DMS79 (cell line): ENCODE measurements around the gene TFAP2A.

ENCODE experiments used
- DNase-seq: peaks from one replicate; lab custom pipeline; 2025; lab: John Stamatoyannopoulos, UW

TFAP2A gene

DNA sequence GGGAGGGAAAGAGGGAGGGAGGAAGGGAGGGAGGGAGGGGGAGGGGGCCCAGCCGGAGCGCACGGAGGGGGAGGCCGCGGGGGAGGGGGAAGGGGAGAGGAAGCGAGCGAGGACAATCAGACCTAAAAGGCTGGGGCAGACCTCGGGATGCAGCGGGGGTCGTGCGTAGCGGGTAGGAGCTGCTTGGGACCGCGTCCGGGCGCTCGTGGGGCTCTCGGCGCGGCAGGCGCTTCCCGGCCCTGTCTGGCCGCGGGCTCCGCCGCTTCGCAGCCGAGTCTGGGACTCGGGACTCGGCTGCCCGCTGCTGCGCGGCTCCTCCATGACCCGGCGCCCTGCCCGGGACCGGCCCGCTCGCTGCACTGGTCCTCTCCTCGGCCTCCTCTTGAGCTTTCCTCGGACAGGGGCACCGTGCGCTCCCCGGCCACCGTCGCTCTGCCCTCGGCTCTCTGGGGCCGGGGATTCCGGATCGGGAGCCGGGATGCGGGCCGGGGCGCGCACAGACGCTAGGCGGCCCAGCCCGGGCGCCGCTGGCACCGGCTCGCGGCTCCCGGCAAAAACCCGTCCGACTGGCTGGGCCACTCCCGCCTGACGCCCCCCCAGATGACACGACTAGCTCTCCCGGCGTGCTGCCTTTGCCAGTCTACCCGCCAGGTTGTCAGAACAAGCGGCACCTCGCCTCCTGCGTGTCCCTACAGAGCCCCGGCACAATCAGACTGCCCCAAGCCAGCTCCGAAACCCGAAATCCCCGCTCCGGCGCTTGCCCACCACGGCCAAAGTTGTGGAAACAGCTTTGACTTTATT lies 2.2 kb downstream of the TFAP2A start:
- DNase-seq, result peak; percentile 8

- DNase-seq, result peak; percentile 70
These were observed 2.9 kb downstream of the TFAP2A start for GRCh38 chr6:10411971-10412460.

DNA sequence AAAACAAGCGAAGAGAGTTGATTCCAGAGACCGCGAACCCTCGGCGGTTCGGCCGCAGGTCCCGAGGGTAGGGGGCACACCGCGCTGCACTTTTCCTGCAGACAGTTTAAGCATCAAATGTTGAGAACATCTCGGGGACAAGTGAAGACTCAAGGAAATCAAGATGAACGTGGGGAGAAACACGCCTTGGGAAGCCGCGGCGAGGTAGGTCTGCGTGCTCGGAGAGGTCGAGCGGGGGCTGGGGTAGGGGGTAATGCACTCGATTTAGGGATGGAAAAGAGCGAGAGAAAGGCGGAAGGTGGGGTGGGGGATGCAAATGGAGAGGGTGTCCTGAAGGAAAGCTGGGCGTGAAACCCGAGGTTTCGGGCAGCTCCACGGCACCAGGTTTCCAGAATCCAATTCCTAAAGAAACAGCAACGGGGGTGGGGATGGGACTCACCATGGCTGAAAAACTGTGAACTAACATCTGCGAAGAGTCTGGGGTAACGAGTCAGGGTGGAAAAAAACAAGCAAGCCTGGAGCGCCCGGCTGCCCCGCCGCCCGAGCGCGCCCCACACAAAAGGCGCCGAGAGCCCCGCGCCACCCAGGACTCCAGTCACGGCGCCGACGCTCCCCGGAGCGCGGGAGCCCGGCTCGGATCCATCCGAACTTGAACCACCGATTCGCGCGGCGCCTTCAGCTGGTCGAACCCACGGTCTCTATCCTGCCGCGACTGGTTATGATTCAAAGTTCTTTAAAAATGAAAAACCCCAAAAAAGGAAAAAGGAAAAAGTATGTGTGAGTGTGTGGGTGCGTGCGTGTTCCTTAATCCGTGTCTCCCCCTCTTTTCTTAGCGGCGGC lies 3.5 kb downstream of the TFAP2A start:
- no peak for DNase-seq

- no peak for DNase-seq
These were observed 4.4 kb downstream of the TFAP2A start for GRCh38 chr6:10410207-10411050.

- no peak for DNase-seq
These were observed 5.1 kb downstream of the TFAP2A start for GRCh38 chr6:10409731-10410206.

DNA sequence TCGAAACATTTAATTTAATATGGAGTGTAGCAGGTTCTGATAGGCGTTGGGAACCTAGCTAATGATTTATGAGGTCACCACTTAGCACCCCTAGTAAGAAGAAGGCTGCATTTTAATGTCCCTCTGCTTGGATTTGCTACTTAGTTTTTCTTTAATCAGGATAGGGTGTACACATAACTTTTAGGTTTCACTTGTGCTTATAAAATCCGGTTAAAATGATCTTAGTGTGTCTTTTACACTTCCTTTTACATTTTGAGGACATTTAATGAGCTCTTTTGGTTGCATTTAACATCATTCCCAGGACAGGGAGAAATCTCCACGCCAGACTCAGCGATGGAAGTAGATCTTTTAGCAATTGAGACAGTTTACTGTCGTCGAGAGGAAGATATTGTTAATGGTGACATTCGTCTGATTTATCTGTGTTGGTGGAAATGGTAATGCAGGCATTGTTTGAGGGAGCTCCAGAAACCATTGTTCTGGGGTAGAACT lies 5.6 kb downstream of the TFAP2A start:
- no peak for DNase-seq

DNA sequence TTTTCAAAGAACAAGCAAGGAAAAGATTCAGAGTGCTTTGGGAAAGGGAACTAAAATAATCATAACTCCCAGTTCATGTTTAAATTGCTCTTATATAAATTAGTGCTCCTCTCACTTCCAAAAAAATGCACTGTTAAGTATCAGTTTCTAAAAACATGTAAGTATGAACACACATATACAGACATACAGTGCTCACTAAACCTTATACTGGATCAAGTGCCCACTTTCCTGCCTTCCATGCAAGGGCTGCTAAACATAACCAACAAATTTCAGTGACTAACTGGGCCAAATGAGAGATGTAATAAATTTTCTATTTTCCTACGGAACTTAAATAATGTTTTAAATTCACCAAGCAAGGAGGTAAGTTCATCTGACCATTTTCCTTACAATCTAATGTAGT lies 6.4 kb downstream of the TFAP2A start:
- no peak for DNase-seq

- no peak for DNase-seq
These were observed 7.2 kb downstream of the TFAP2A start for GRCh38 chr6:10407674-10408054.

GRCh38 chr6:10407018-10407673 lies 7.7 kb downstream of the TFAP2A start:
- no peak for DNase-seq

- no peak for DNase-seq
These were observed 8.3 kb downstream of the TFAP2A start for GRCh38 chr6:10406556-10406955.

- no peak for DNase-seq
These were observed 9.4 kb downstream of the TFAP2A start for GRCh38 chr6:10405513-10405900.

DNA sequence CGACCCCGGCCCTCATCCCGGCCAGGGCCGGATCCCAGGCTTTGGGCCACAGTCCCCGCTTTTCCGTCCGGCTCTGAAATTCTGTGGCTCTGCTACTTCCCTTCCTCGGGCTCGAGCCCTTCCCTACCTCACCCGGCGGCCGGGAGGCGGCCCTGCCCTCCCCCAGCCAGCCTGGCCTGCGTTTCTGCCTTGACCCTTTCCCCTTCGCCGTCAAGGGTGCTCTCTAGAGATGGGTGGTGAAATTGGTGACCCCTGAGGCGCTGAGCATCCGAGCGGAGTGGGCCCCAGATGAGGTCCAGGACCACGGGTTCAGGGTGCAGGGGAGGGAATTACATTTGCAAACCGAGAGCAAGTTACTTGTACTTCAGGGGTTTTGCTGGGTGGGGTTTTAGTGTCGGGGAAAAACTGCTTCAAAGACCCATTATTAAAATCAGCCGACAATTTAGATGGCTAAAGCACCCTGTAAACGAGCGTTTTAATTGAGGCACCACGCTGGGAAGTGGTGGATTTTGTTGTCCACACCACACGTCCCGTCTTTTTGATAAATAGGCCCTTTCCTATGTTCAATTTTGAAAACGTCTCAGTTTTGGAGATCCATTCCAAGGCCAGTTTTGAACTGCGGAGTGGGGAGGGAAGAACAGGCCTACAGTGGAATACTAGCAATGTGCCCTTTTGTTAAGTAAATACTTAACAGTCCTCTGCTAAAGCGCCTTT lies 9.9 kb downstream of the TFAP2A start:
- DNase-seq, result no peak

DNA sequence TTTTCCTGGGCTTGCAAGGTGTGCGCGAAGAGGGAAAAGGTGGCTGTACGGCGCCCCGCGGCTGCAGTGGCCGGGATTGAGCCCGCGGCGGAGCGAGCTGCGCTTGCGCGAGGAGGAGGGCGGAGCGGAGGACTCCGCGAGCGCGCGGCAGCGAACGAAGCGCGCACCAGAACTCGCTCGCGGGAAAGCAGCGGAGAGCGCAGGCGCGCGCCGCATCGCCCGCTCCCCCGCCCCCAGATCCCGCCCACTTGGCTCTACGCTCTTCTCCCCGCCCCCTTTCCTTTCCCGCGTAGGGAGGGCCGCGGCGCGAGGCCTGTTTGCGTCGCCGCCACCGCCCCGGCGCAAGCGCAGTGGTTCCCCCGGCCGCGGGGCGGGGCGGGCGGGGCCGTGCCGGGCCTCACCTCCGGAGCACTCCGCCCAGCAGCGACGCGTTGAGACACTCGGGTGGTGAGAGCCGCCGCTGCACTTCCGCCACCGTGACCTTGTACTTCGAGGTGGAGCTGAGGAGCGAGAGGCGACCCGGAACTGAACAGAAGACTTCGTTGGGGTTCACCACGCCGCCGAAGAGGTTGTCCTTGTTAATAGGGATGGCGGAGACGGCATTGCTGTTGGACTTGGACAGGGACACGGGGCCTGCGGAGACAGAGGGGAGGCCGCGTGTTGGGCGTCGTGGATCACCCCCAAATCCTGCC lies 10.6 kb downstream of the TFAP2A start:
- peak; percentile 81 for DNase-seq

GRCh38 chr6:10403385-10404106 lies 11.3 kb downstream of the TFAP2A start:
- DNase-seq, result no peak

DNA sequence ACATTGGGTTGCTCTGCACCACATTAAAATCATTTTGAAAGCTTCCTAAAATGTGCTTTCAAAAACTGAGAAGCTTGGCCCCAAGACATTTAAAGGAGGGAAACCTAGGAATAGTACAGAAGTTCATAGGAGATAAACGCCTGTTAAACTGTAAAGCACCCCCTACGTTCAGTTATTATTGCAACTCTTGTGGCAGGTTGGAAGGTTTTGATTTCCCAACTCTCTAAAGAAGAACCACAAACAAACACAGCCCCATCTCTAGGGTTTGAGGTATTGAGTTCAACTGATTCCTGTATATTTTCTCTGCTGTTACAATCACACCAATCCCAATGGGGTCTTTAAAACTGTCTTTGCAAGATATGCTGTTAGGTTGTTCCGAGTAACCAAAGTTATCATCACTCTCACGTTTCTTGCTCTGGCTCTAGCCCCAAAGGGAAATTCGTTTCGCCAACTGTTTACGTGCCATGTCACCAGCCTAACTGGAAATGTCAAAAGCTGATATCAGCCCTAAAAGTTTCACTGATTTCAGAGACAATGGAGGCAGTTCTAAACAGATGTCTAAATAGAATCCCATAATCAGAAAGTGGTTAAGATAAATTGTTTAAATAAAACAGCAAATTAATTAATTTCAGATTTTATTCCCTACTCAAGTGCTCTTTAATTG lies 12.1 kb downstream of the TFAP2A start:
- no peak for DNase-seq

DNA sequence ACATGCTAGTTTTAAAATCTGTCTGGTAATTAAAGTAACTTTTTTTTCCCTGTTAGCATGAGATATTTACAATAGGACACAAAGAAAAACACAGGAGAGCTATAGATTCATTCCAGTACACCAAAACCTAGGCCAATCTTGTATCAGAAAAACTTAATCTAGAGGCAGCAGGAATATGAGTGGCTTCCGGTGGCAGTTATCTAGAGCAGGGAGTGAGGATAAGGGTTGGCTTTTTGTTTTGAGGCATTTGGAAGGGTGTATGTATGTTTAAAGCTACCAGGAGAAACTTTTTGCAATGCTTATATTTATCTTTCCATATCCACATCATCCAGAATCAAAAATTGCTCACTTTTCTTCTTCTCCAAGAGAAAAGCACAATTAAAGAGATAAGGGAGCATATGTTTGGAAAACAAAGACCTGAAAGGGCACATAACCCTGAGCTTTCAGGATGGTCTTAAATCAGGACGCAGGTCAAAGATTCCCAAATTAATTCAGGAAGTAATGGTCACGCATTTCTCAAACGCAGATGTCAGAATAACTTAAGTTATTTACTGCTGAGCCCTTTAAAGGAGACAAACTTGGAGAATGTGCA lies 13.1 kb downstream of the TFAP2A start:
- no peak for DNase-seq

GRCh38 chr6:10401004-10401536 lies 13.8 kb downstream of the TFAP2A start:
- DNase-seq, result no peak

DNA sequence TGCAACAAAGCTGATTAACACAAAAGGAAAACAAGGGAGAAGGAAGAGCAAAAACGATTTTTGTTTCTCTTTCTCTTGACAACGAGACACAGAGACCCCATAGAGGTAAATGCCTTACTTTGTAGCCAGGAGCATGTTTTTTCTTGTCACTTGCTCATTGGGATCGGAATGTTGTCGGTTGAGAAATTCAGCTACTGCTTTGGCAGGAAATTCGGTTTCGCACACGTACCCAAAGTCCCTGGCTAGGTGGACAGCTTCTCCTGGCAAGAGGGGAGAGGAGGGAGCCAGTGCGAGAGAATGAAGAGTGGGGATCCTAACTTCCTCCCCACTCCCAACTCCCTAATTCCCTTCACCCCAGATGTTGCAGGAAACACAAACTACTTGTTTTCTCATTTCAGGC lies 14.5 kb downstream of the TFAP2A start:
- no peak for DNase-seq
